ENCODE results near the gene DPEP2.

- TF ChIP-seq CTCF (IDR thresholded peaks at IDR 0.05) (no peak), POLR2A (IDR thresholded peaks at IDR 0.05) (no peak)
These were observed 3.9 kb downstream of the DPEP2 start for GRCh38 chr16:67995423-67995822.

Data from thyroid gland (tissue), 4 donors.